BLaER1 (cell line): ENCODE measurements around the gene ANGPTL5.

Experiments
- H3K27ac ChIP-seq: shearing (Covaris generic); formaldehyde crosslinking; 2 replicates; pipeline ENCODE4 v1.8.1; 2022
- H3K27me3 ChIP-seq: shearing (Covaris generic); formaldehyde crosslinking; 2 replicates; pipeline ENCODE4 v1.8.1; 2022
- H3K36me3 ChIP-seq: shearing (Covaris generic); formaldehyde crosslinking; 2 replicates; pipeline ENCODE4 v1.8.1; 2022
- H3K4me1 ChIP-seq: shearing (Covaris generic); formaldehyde crosslinking; 2 replicates; pipeline ENCODE4 v1.8.1; 2022
- H3K4me2 ChIP-seq: shearing (Covaris generic); formaldehyde crosslinking; 2 replicates; pipeline ENCODE4 v1.8.1; 2022
- H3K4me3 ChIP-seq: shearing (Covaris generic); formaldehyde crosslinking; 2 replicates; pipeline ENCODE4 v1.8.1; 2022
- H3K9ac ChIP-seq: shearing (Covaris generic); formaldehyde crosslinking; 2 replicates; pipeline ENCODE4 v1.8.1; 2022
- H3K9me3 ChIP-seq: shearing (Covaris generic); formaldehyde crosslinking; 2 replicates; pipeline ENCODE4 v1.8.1; 2022
- H4K20me1 ChIP-seq: shearing (Covaris generic); formaldehyde crosslinking; 2 replicates; pipeline ENCODE4 v1.8.1; 2022
- Cebpa-rat ChIP-seq: shearing (Covaris generic); IDR thresholded peaks from 2 replicates; pipeline ENCODE4 v1.8.1; 2022

ANGPTL5 gene

GRCh38 chr11:101909087-101909486, 7.2 kb downstream of the ANGPTL5 start:
- H3K27ac ChIP-seq = no peak overlapping the region
- no peaks in the 10 kb centered on the region for H3K9me3 ChIP-seq
- H3K36me3 ChIP-seq = no peaks in the 10 kb centered on the region
- no peaks in the 10 kb centered on the region for H4K20me1 ChIP-seq
- H3K4me3 ChIP-seq = no peak overlapping the region
- TF ChIP-seq Cebpa-rat = no peak
- H3K4me2 ChIP-seq = no peak overlapping the region
- H3K9ac ChIP-seq = no peak overlapping the region
- H3K4me1 ChIP-seq = peaks cover under 1% of the 10 kb centered on the region; the same call in 1 of the 2 replicates
- no peaks in the 10 kb centered on the region for H3K27me3 ChIP-seq

DNA sequence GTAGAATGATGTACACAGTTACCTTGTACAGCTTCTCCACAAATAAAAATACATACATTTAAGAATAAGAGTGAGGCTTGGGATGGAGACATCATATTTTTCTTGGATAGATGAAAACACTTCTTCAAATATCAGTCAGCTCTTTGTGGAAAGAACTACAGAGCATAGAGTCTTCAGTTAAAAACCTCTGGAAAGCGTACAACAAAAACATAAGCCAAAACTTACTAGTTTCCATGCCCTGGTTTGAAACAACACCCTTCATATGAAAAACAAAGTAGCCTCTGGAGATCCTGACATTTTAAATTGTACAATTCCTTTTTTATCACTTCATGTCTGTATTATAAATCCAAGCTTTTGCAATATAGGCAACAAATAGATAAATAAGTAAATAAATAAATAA, 8.5 kb downstream of the ANGPTL5 start:
- H4K20me1 ChIP-seq = no peaks in the 10 kb centered on the region
- H3K36me3 ChIP-seq = no peaks in the 10 kb centered on the region
- no peak for TF ChIP-seq Cebpa-rat
- no peak overlapping the region for H3K9ac ChIP-seq
- no peak overlapping the region for H3K27ac ChIP-seq
- H3K27me3 ChIP-seq = no peaks in the 10 kb centered on the region
- H3K9me3 ChIP-seq = no peaks in the 10 kb centered on the region
- H3K4me1 ChIP-seq = no peaks in the 10 kb centered on the region
- H3K4me2 ChIP-seq = no peak overlapping the region
- no peak overlapping the region for H3K4me3 ChIP-seq

GRCh38 chr11:101894505-101894904, 21.8 kb downstream of the ANGPTL5 start:
- no peak overlapping the region for H3K4me3 ChIP-seq
- no peaks in the 10 kb centered on the region for H3K36me3 ChIP-seq
- H3K27ac ChIP-seq = no peak overlapping the region
- H3K4me1 ChIP-seq = no peaks in the 10 kb centered on the region
- no peaks in the 10 kb centered on the region for H3K27me3 ChIP-seq
- no peak for TF ChIP-seq Cebpa-rat
- H3K9me3 ChIP-seq = no peaks in the 10 kb centered on the region
- no peak overlapping the region for H3K4me2 ChIP-seq
- H3K9ac ChIP-seq = no peak overlapping the region
- H4K20me1 ChIP-seq = no peaks in the 10 kb centered on the region

- Histone ChIP-seq H3K27me3 (no peaks in the 10 kb centered on the region), H3K4me1 (no peaks in the 10 kb centered on the region), H4K20me1 (no peaks in the 10 kb centered on the region), H3K27ac (no peak overlapping the region), H3K4me2 (no peak overlapping the region), H3K36me3 (no peaks in the 10 kb centered on the region), H3K4me3 (no peak overlapping the region), H3K9ac (no peak overlapping the region), H3K9me3 (no peaks in the 10 kb centered on the region)
- TF ChIP-seq Cebpa-rat = no peak
Measured at GRCh38 chr11:101889767-101890166, 26.6 kb downstream of the ANGPTL5 start.

- TF ChIP-seq Cebpa-rat = no peak
- H3K4me3 ChIP-seq = no peak overlapping the region
- no peaks in the 10 kb centered on the region for H3K4me1 ChIP-seq
- H3K4me2 ChIP-seq = no peak overlapping the region
- H3K27ac ChIP-seq = no peak overlapping the region
- H3K9me3 ChIP-seq = no peaks in the 10 kb centered on the region
- no peaks in the 10 kb centered on the region for H4K20me1 ChIP-seq
- no peaks in the 10 kb centered on the region for H3K27me3 ChIP-seq
- no peaks in the 10 kb centered on the region for H3K36me3 ChIP-seq
- H3K9ac ChIP-seq = no peak overlapping the region
Measured at GRCh38 chr11:101885631-101886030, 30.7 kb downstream of the ANGPTL5 start.

DNA sequence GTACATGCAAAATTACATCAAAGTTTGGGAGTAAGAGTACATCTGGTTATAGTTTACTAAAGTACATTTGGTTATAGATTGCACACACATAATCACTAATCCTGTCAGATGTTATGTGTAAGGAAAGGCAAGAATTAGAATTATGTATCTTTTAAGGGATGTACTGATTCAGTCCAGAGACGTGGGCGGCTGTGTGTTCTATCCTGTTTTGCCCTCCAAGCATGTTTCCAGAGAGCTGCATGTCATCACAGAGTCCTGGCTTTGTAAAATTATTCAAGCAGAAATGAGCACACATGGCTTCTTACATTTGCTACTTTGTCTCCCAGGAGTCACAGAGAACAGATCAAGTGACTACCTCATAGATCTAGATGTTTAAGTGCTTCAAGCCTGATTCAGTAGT, 34.7 kb downstream of the ANGPTL5 start:
- H3K4me1 ChIP-seq = no peaks in the 10 kb centered on the region
- no peak overlapping the region for H3K9ac ChIP-seq
- H4K20me1 ChIP-seq = no peaks in the 10 kb centered on the region
- no peaks in the 10 kb centered on the region for H3K36me3 ChIP-seq
- H3K9me3 ChIP-seq = no peaks in the 10 kb centered on the region
- no peak overlapping the region for H3K4me3 ChIP-seq
- no peak overlapping the region for H3K4me2 ChIP-seq
- H3K27ac ChIP-seq = no peak overlapping the region
- no peaks in the 10 kb centered on the region for H3K27me3 ChIP-seq
- no peak for TF ChIP-seq Cebpa-rat

DNA sequence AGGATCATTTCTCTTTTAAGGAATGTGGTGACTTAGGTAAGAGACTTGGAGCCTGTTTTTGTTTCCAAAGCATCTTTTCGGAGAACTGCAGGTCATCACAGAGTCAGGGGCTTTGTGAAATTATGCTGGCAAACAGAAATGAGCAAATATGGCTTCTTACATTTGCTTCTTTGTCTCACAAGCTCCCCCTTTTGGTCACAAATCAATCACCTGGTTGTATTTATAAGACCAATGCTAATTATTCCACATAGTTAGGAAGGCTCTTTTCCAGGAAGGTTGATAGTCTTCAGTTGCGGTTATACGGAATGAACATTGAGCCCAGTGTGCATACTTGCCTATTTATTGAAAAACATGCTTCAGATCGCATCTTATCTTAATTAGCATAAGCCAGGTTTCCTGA, 36.1 kb downstream of the ANGPTL5 start:
- Histone ChIP-seq H4K20me1 (no peaks in the 10 kb centered on the region), H3K4me3 (no peak overlapping the region), H3K9me3 (no peaks in the 10 kb centered on the region), H3K9ac (no peak overlapping the region), H3K27me3 (no peaks in the 10 kb centered on the region), H3K4me1 (no peaks in the 10 kb centered on the region), H3K27ac (no peak overlapping the region), H3K4me2 (no peak overlapping the region), H3K36me3 (no peaks in the 10 kb centered on the region)
- no peak for TF ChIP-seq Cebpa-rat

- H3K36me3 ChIP-seq = no peaks in the 10 kb centered on the region
- no peaks in the 10 kb centered on the region for H4K20me1 ChIP-seq
- TF ChIP-seq Cebpa-rat = no peak
- H3K27me3 ChIP-seq = no peaks in the 10 kb centered on the region
- H3K4me1 ChIP-seq = no peaks in the 10 kb centered on the region
- H3K4me3 ChIP-seq = no peak overlapping the region
- H3K27ac ChIP-seq = no peak overlapping the region
- no peak overlapping the region for H3K9ac ChIP-seq
- no peak overlapping the region for H3K4me2 ChIP-seq
- H3K9me3 ChIP-seq = no peaks in the 10 kb centered on the region
Measured at GRCh38 chr11:101872171-101872882, 44.0 kb downstream of the ANGPTL5 start.

GRCh38 chr11:101870510-101870909, 45.8 kb downstream of the ANGPTL5 start:
- H3K9ac ChIP-seq = no peak overlapping the region
- no peak overlapping the region for H3K4me3 ChIP-seq
- no peaks in the 10 kb centered on the region for H3K36me3 ChIP-seq
- H3K4me1 ChIP-seq = no peaks in the 10 kb centered on the region
- TF ChIP-seq Cebpa-rat = no peak
- H3K27me3 ChIP-seq = no peaks in the 10 kb centered on the region
- H3K27ac ChIP-seq = no peak overlapping the region
- no peak overlapping the region for H3K4me2 ChIP-seq
- no peaks in the 10 kb centered on the region for H3K9me3 ChIP-seq
- H4K20me1 ChIP-seq = no peaks in the 10 kb centered on the region

DNA sequence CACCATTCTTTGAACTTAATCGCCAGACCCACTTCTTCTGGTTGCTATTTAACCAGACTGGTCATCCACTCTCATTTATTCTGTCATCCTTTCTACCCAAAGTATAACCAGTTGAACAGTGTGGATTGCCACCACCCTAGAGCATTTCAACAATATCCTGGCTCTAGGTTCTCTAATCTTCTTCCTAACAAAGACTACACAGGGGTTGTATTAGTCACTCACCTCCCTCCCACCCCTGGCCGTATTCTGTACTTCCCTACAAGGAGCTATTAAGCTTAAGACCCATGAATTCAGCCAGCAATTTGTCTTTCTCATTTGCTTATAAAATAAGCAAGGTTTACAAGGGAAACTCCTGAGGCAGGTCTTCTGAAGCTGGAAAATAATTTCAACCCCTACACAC, 48.4 kb downstream of the ANGPTL5 start:
- no peak overlapping the region for H3K9ac ChIP-seq
- no peaks in the 10 kb centered on the region for H4K20me1 ChIP-seq
- no peak overlapping the region for H3K27ac ChIP-seq
- no peaks in the 10 kb centered on the region for H3K4me1 ChIP-seq
- no peaks in the 10 kb centered on the region for H3K36me3 ChIP-seq
- no peak overlapping the region for H3K4me2 ChIP-seq
- TF ChIP-seq Cebpa-rat = no peak
- H3K9me3 ChIP-seq = peaks cover 4% of the 10 kb centered on the region
- no peak overlapping the region for H3K4me3 ChIP-seq
- no peaks in the 10 kb centered on the region for H3K27me3 ChIP-seq
